ENCODE results near the gene ASTL. TPM values are rescaled to one million over a fixed set of nuclear protein-coding genes. Genes with fewer than 3 reads are reported as not detected.

The ASTL gene
- total RNA-seq, 1 experiment from 2014 or later, result 0.34 TPM

- CTCF ChIA-PET, result no interaction called here
- no peak for ATAC-seq
- no TSS peak for BruUV-seq (replicated peaks)
These were observed 28.3 kb downstream of the ASTL start for GRCh38 chr2:96109931-96110511.

More at GRCh38 chr2:96109931-96110511, 28.3 kb downstream of the ASTL start:
- no peak overlapping the region for H3K4me3 ChIP-seq (replicated peaks in 1 of 2; ENCODE audit: low read depth in 1 of 2, low read length in 2 of 2)
- H3K4me2 ChIP-seq (ENCODE audit: low read length), result no peak overlapping the region
- no peak overlapping the region for H3K9ac ChIP-seq (ENCODE audit: low read length)
- no peak overlapping the region for H3K27ac ChIP-seq (ENCODE audit: low read depth, low read length)
- H3K9me3 ChIP-seq (ENCODE audit: control insufficient read depth in 1 of 2, insufficient read depth in 1 of 2, low read depth in 1 of 2, low read length in 2 of 2), result peaks cover 10 to 11% of the 10 kb centered on the region in 2 experiments; a peak in 2 of 4 replicates
- no peak for TF ChIP-seq POLR2A (IDR thresholded peaks at IDR 0.05; ENCODE audit: borderline replicate concordance, extremely low read depth, insufficient read depth, insufficient read length)
- TF ChIP-seq EGR1 (IDR thresholded peaks at IDR 0.05; ENCODE audit: low read depth), result no peak
- TF ChIP-seq MAX (IDR thresholded peaks at IDR 0.05), result no peak
- no peak for TF ChIP-seq SIN3A (IDR thresholded peaks at IDR 0.05; ENCODE audit: low read depth)
- TF ChIP-seq ZFX (IDR thresholded peaks at IDR 0.05), result no peak
- TF ChIP-seq SRF (IDR thresholded peaks at IDR 0.05; ENCODE audit: low read depth), result no peak
- no peak for TF ChIP-seq EZH2phosphoT487 (IDR thresholded peaks at IDR 0.05; ENCODE audit: borderline replicate concordance)
- no peak for TF ChIP-seq CEBPB (IDR thresholded peaks at IDR 0.05; ENCODE audit: low read depth)
- TF ChIP-seq YY1 (IDR thresholded peaks at IDR 0.05; ENCODE audit: extremely low read depth, insufficient replicate concordance, low read depth, low read length), result no peak
- no peak for TF ChIP-seq ELF1 (IDR thresholded peaks at IDR 0.05; ENCODE audit: borderline replicate concordance, low read depth)
- TF ChIP-seq ZNF274 (IDR thresholded peaks at IDR 0.05; ENCODE audit: low read depth, low read length), result no peak
- TF ChIP-seq FOSL1 (IDR thresholded peaks at IDR 0.05; ENCODE audit: low read depth), result no peak
- no peak for TF ChIP-seq ZBTB33 (IDR thresholded peaks at IDR 0.05; ENCODE audit: extremely low read depth, insufficient replicate concordance, low read length)
- no peak for TF ChIP-seq JUND (IDR thresholded peaks at IDR 0.05)
- H3K36me3 ChIP-seq (ENCODE audit: control insufficient read depth in 1 of 2, insufficient read depth in 2 of 2, low read length in 2 of 2), result no peaks in the 10 kb centered on the region
- DNase-seq (ENCODE audit: low read depth, low spot score), result no peak
- no peaks in the 10 kb centered on the region for H3K79me2 ChIP-seq (ENCODE audit: insufficient read depth, low read length)
- no peaks in the 10 kb centered on the region for H3K9me2 ChIP-seq (ENCODE audit: insufficient read depth)
- intact Hi-C loops (cut with micrococcal nuclease), result no loop called here
- H2AFZ ChIP-seq (ENCODE audit: low read depth, low read length, poor library complexity, severe bottlenecking), result no peak overlapping the region
- RAD21 ChIA-PET (ENCODE audit: low non-redundant PET in 1 of 2, low total read pairs in 2 of 2, uncharacterized antibody in 2 of 2, unreplicated experiment in 2 of 2), result no interaction called here
- no peaks in the 10 kb centered on the region for H3K4me1 ChIP-seq (ENCODE audit: control insufficient read depth in 1 of 2, insufficient read depth in 2 of 2, low read length in 2 of 2)
- POLR2A ChIA-PET, result interaction anchor here (0.6 kb wide), 1 partner anchor 411 kb away, joined by 3 read pairs; no protein-coding TSS in a partner anchor
- H4K20me1 ChIP-seq (ENCODE audit: insufficient read depth), result no peaks in the 10 kb centered on the region
- H3K27me3 ChIP-seq (ENCODE audit: insufficient read depth, low read length), result no peaks in the 10 kb centered on the region
